ENCODE results near the gene GLCE. TPM values are rescaled to one million over a fixed set of nuclear protein-coding genes. Genes with fewer than 3 reads are reported as not detected.
A peak's percentile ranks its signal among the peaks of the same experiment; 100 is the strongest.
"Not testable (repeated sequence)": the region's sequence is repeated elsewhere in the genome, so short reads cannot be mapped to it uniquely, and the experiment has no call there.

The GLCE gene
- total and polyA plus RNA-seq, 2 donors = 7.3 to 12.8 TPM

GRCh38 chr15:69150841-69151240 is 9.6 kb upstream of the GLCE start:
- no peaks in the 10 kb centered on the region for H3K9me3 ChIP-seq (ENCODE audit: control insufficient read depth in 2 of 2, insufficient read depth in 1 of 2, low read length in 1 of 2)
- no peak overlapping the region for H3K27ac ChIP-seq (ENCODE audit: low read depth in 1 of 2, low read length in 1 of 2)
- 98% methylated on average over 2 of the region's 2 CpGs for WGBS
- no peaks in the 10 kb centered on the region for H3K36me3 ChIP-seq (ENCODE audit: control insufficient read depth in 2 of 2, insufficient read depth in 2 of 2, low read length in 1 of 2)
- peaks cover 0 to 9% of the 10 kb centered on the region in 2 donors for H3K27me3 ChIP-seq (ENCODE audit: control insufficient read depth in 2 of 2, insufficient read depth in 1 of 2, low read length in 1 of 2)
- H3K4me1 ChIP-seq (ENCODE audit: control insufficient read depth in 2 of 2, insufficient read depth in 2 of 2, low read length in 2 of 2) = no peaks in the 10 kb centered on the region
- no peak for DNase-seq (ENCODE audit: low read depth in 6 of 9, low spot score in 9 of 9)
- H3K4me3 ChIP-seq (ENCODE audit: low read length in 2 of 2) = no peak overlapping the region

GRCh38 chr15:69153046-69153445 is 7.4 kb upstream of the GLCE start:
- Histone ChIP-seq H3K4me1 (ENCODE audit: control insufficient read depth in 2 of 2, insufficient read depth in 2 of 2, low read length in 2 of 2) (no peaks in the 10 kb centered on the region), H3K4me3 (ENCODE audit: low read length in 2 of 2) (no peak overlapping the region), H3K27ac (ENCODE audit: low read depth in 1 of 2, low read length in 1 of 2) (no peak overlapping the region), H3K27me3 (ENCODE audit: control insufficient read depth in 2 of 2, insufficient read depth in 1 of 2, low read length in 1 of 2) (peaks cover 0 to 5% of the 10 kb centered on the region in 2 donors), H3K36me3 (ENCODE audit: control insufficient read depth in 2 of 2, insufficient read depth in 2 of 2, low read length in 1 of 2) (no peaks in the 10 kb centered on the region), H3K9me3 (ENCODE audit: control insufficient read depth in 2 of 2, insufficient read depth in 1 of 2, low read length in 1 of 2) (no peaks in the 10 kb centered on the region)
- over 99% methylated on average over 2 of the region's 2 CpGs for WGBS
- no peak for DNase-seq (ENCODE audit: low read depth in 6 of 9, low spot score in 9 of 9)

- H3K9me3 ChIP-seq (ENCODE audit: control insufficient read depth in 2 of 2, insufficient read depth in 1 of 2, low read length in 1 of 2); H3K4me3 ChIP-seq (ENCODE audit: low read length in 2 of 2); H3K27me3 ChIP-seq (ENCODE audit: control insufficient read depth in 2 of 2, insufficient read depth in 1 of 2, low read length in 1 of 2); H3K27ac ChIP-seq (ENCODE audit: low read depth in 1 of 2, low read length in 1 of 2); H3K4me1 ChIP-seq (ENCODE audit: control insufficient read depth in 2 of 2, insufficient read depth in 2 of 2, low read length in 2 of 2); H3K36me3 ChIP-seq (ENCODE audit: control insufficient read depth in 2 of 2, insufficient read depth in 2 of 2, low read length in 1 of 2); DNase-seq (ENCODE audit: low read depth in 6 of 9, low spot score in 9 of 9): not testable (repeated sequence)
- WGBS = 96% methylated on average over 2 of the region's 2 CpGs
Observed at GRCh38 chr15:69153587-69153986, 6.8 kb upstream of the GLCE start.

GRCh38 chr15:69154078-69154477 is 6.4 kb upstream of the GLCE start:
- no peaks in the 10 kb centered on the region for H3K36me3 ChIP-seq (ENCODE audit: control insufficient read depth in 2 of 2, insufficient read depth in 2 of 2, low read length in 1 of 2)
- no peak overlapping the region for H3K27ac ChIP-seq (ENCODE audit: low read depth in 1 of 2, low read length in 1 of 2)
- no peak for DNase-seq (ENCODE audit: low read depth in 6 of 9, low spot score in 9 of 9)
- no peaks in the 10 kb centered on the region for H3K9me3 ChIP-seq (ENCODE audit: control insufficient read depth in 2 of 2, insufficient read depth in 1 of 2, low read length in 1 of 2)
- no peaks in the 10 kb centered on the region for H3K4me1 ChIP-seq (ENCODE audit: control insufficient read depth in 2 of 2, insufficient read depth in 2 of 2, low read length in 2 of 2)
- H3K27me3 ChIP-seq (ENCODE audit: control insufficient read depth in 2 of 2, insufficient read depth in 1 of 2, low read length in 1 of 2) = peaks cover 0 to 5% of the 10 kb centered on the region in 2 donors
- H3K4me3 ChIP-seq (ENCODE audit: low read length in 2 of 2) = no peak overlapping the region

- Histone ChIP-seq H3K4me3 (ENCODE audit: low read length in 2 of 2) (no peak overlapping the region), H3K4me1 (ENCODE audit: control insufficient read depth in 2 of 2, insufficient read depth in 2 of 2, low read length in 2 of 2) (peaks cover under 1 to 2% of the 10 kb centered on the region in 2 donors), H3K27ac (ENCODE audit: low read depth in 1 of 2, low read length in 1 of 2) (no peak overlapping the region), H3K9me3 (ENCODE audit: control insufficient read depth in 2 of 2, insufficient read depth in 1 of 2, low read length in 1 of 2) (no peaks in the 10 kb centered on the region), H3K36me3 (ENCODE audit: control insufficient read depth in 2 of 2, insufficient read depth in 2 of 2, low read length in 1 of 2) (no peaks in the 10 kb centered on the region), H3K27me3 (ENCODE audit: control insufficient read depth in 2 of 2, insufficient read depth in 1 of 2, low read length in 1 of 2) (peaks cover 0 to 5% of the 10 kb centered on the region in 2 donors)
- no peak for DNase-seq (ENCODE audit: low read depth in 6 of 9, low spot score in 9 of 9)
- 48% methylated on average over 4 of the region's 4 CpGs for WGBS
Observed at GRCh38 chr15:69154684-69155083, 5.8 kb upstream of the GLCE start.

GRCh38 chr15:69156736-69157381 is 3.6 kb upstream of the GLCE start:
- 89% methylated on average over 6 of the region's 6 CpGs for WGBS
- Histone ChIP-seq H3K27ac (ENCODE audit: low read depth in 1 of 2, low read length in 1 of 2) (no peak overlapping the region), H3K4me3 (ENCODE audit: low read length in 2 of 2) (no peak overlapping the region)

GRCh38 chr15:69158201-69158842 is 2.1 kb upstream of the GLCE start:
- whole genome bisulfite sequencing = 96% methylated on average over 6 of the region's 6 CpGs
- H3K27me3 ChIP-seq (ENCODE audit: control insufficient read depth in 2 of 2, insufficient read depth in 1 of 2, low read length in 1 of 2) = peaks cover 0 to 3% of the 10 kb centered on the region in 2 donors
- H3K36me3 ChIP-seq (ENCODE audit: control insufficient read depth in 2 of 2, insufficient read depth in 2 of 2, low read length in 1 of 2) = no peaks in the 10 kb centered on the region
- no peaks in the 10 kb centered on the region for H3K9me3 ChIP-seq (ENCODE audit: control insufficient read depth in 2 of 2, insufficient read depth in 1 of 2, low read length in 1 of 2)
- H3K27ac ChIP-seq (ENCODE audit: low read depth in 1 of 2, low read length in 1 of 2) = no peak overlapping the region
- H3K4me3 ChIP-seq (ENCODE audit: low read length in 2 of 2) = no peak overlapping the region
- peaks cover 8 to 12% of the 10 kb centered on the region in 2 donors for H3K4me1 ChIP-seq (ENCODE audit: control insufficient read depth in 2 of 2, insufficient read depth in 2 of 2, low read length in 2 of 2)
- DNase-seq (ENCODE audit: low read depth in 6 of 9, low spot score in 9 of 9) = no peak

More at GRCh38 chr15:69156736-69157381, 3.6 kb upstream of the GLCE start:
- Histone ChIP-seq H3K9me3 (ENCODE audit: control insufficient read depth in 2 of 2, insufficient read depth in 1 of 2, low read length in 1 of 2) (no peaks in the 10 kb centered on the region), H3K36me3 (ENCODE audit: control insufficient read depth in 2 of 2, insufficient read depth in 2 of 2, low read length in 1 of 2) (no peaks in the 10 kb centered on the region), H3K27me3 (ENCODE audit: control insufficient read depth in 2 of 2, insufficient read depth in 1 of 2, low read length in 1 of 2) (peaks cover 0 to 3% of the 10 kb centered on the region in 2 donors), H3K4me1 (ENCODE audit: control insufficient read depth in 2 of 2, insufficient read depth in 2 of 2, low read length in 2 of 2) (peaks cover 8 to 12% of the 10 kb centered on the region in 2 donors)
- DNase-seq (ENCODE audit: low read depth in 6 of 9, low spot score in 9 of 9) = peak in 1 of 9 donors; percentile 2

GRCh38 chr15:69158843-69159240 is 1.6 kb upstream of the GLCE start:
- DNase-seq (ENCODE audit: low read depth in 6 of 9, low spot score in 9 of 9) = no peak
- Histone ChIP-seq H3K4me3 (ENCODE audit: low read length in 2 of 2) (no peak overlapping the region), H3K27me3 (ENCODE audit: control insufficient read depth in 2 of 2, insufficient read depth in 1 of 2, low read length in 1 of 2) (peaks cover 0 to 3% of the 10 kb centered on the region in 2 donors), H3K4me1 (ENCODE audit: control insufficient read depth in 2 of 2, insufficient read depth in 2 of 2, low read length in 2 of 2) (peaks cover 8 to 12% of the 10 kb centered on the region in 2 donors), H3K9me3 (ENCODE audit: control insufficient read depth in 2 of 2, insufficient read depth in 1 of 2, low read length in 1 of 2) (no peaks in the 10 kb centered on the region), H3K36me3 (ENCODE audit: control insufficient read depth in 2 of 2, insufficient read depth in 2 of 2, low read length in 1 of 2) (no peaks in the 10 kb centered on the region), H3K27ac (ENCODE audit: low read depth in 1 of 2, low read length in 1 of 2) (no peak overlapping the region)
- WGBS = 98% methylated on average over 6 of the region's 6 CpGs

- Histone ChIP-seq H3K4me3 (ENCODE audit: low read length in 2 of 2) (peak overlapping the region; percentile 81 to 95), H3K27ac (ENCODE audit: low read depth in 1 of 2, low read length in 1 of 2) (peak overlapping the region; percentile 41 to 69), H3K9me3 (ENCODE audit: control insufficient read depth in 2 of 2, insufficient read depth in 1 of 2, low read length in 1 of 2) (no peaks in the 10 kb centered on the region), H3K27me3 (ENCODE audit: control insufficient read depth in 2 of 2, insufficient read depth in 1 of 2, low read length in 1 of 2) (peaks cover 0 to 3% of the 10 kb centered on the region in 2 donors), H3K4me1 (ENCODE audit: control insufficient read depth in 2 of 2, insufficient read depth in 2 of 2, low read length in 2 of 2) (peaks cover 8 to 12% of the 10 kb centered on the region in 2 donors), H3K36me3 (ENCODE audit: control insufficient read depth in 2 of 2, insufficient read depth in 2 of 2, low read length in 1 of 2) (no peaks in the 10 kb centered on the region)
- DNase-seq (ENCODE audit: low read depth in 6 of 9, low spot score in 9 of 9) = no peak
- WGBS = 30% methylated on average over 7 of the region's 7 CpGs
Observed at GRCh38 chr15:69159805-69160140, 662 bp upstream of the GLCE start.
